Measurements from ENCODE around the gene APEX1. TPM values are rescaled to one million over a fixed set of nuclear protein-coding genes. Genes with fewer than 3 reads are reported as not detected.
"Not testable (repeated sequence)": the region's sequence is repeated elsewhere in the genome, so short reads cannot be mapped to it uniquely, and the experiment has no call there.

The APEX1 gene
- total RNA-seq, 1 experiment from 2014 or later = 106 TPM

GRCh38 chr14:20452831-20453230 lies 2.2 kb upstream of the APEX1 start:
- H3K36me3 ChIP-seq (replicated peaks; ENCODE audit: control insufficient read depth, insufficient read depth, low read length) = peaks cover 34% of the 10 kb centered on the region
- not testable (repeated sequence) for H3K4me3 ChIP-seq (ENCODE audit: insufficient read depth, low read depth, low read length); DNase-seq; H3K27me3 ChIP-seq (ENCODE audit: control insufficient read depth, insufficient read depth, low read length)

- Histone ChIP-seq H3K36me3 (replicated peaks; ENCODE audit: control insufficient read depth, insufficient read depth, low read length) (peaks cover 32% of the 10 kb centered on the region), H3K27me3 (ENCODE audit: control insufficient read depth, insufficient read depth, low read length) (no peaks in the 10 kb centered on the region)
- DNase-seq = peak; percentile 65
These were observed 602 bp downstream of the APEX1 start for GRCh38 chr14:20455355-20456300.

GRCh38 chr14:20456971-20457370 lies 1.9 kb downstream of the APEX1 start:
- no peak for DNase-seq
- Histone ChIP-seq H3K36me3 (replicated peaks; ENCODE audit: control insufficient read depth, insufficient read depth, low read length) (peaks cover 30% of the 10 kb centered on the region), H3K4me3 (ENCODE audit: insufficient read depth, low read depth, low read length) (no peak overlapping the region), H3K27me3 (ENCODE audit: control insufficient read depth, insufficient read depth, low read length) (no peaks in the 10 kb centered on the region)

More at GRCh38 chr14:20455355-20456300, 602 bp downstream of the APEX1 start:
- peak overlapping the region; percentile 77 for H3K4me3 ChIP-seq (ENCODE audit: insufficient read depth, low read depth, low read length)

- no peak for DNase-seq
- peaks cover 27% of the 10 kb centered on the region for H3K36me3 ChIP-seq (replicated peaks; ENCODE audit: control insufficient read depth, insufficient read depth, low read length)
These were observed 3.2 kb downstream of the APEX1 start for GRCh38 chr14:20458031-20458789.

GRCh38 chr14:20460458-20461224 lies 5.6 kb downstream of the APEX1 start:
- no peaks in the 10 kb centered on the region for H3K27me3 ChIP-seq (ENCODE audit: control insufficient read depth, insufficient read depth, low read length)
- DNase-seq = peak; percentile 85
- H3K36me3 ChIP-seq (replicated peaks; ENCODE audit: control insufficient read depth, insufficient read depth, low read length) = peaks cover 27% of the 10 kb centered on the region
- peak overlapping the region; percentile 65 for H3K4me3 ChIP-seq (ENCODE audit: insufficient read depth, low read depth, low read length)

More at GRCh38 chr14:20458031-20458789, 3.2 kb downstream of the APEX1 start:
- H3K27me3 ChIP-seq (ENCODE audit: control insufficient read depth, insufficient read depth, low read length) = no peaks in the 10 kb centered on the region
- H3K4me3 ChIP-seq (ENCODE audit: insufficient read depth, low read depth, low read length) = no peak overlapping the region

GRCh38 chr14:20461225-20462141 lies 6.5 kb downstream of the APEX1 start, which contains the start of gene PIP4P1:
TSS of gene PIP4P1 (minus strand) at chr14:20461434. CDS start at chr14:20461325, 109 bp downstream.
- peak; percentile 94 for DNase-seq
- Histone ChIP-seq H3K27me3 (ENCODE audit: control insufficient read depth, insufficient read depth, low read length) (no peaks in the 10 kb centered on the region), H3K4me3 (ENCODE audit: insufficient read depth, low read depth, low read length) (peak within 1 kb of the TSS; percentile 65), H3K36me3 (replicated peaks; ENCODE audit: control insufficient read depth, insufficient read depth, low read length) (peaks cover 26% of the 10 kb centered on the region)

GRCh38 chr14:20468764-20469241 lies 13.8 kb downstream of the APEX1 start:
- DNase-seq = no peak
- H3K36me3 ChIP-seq (replicated peaks; ENCODE audit: control insufficient read depth, insufficient read depth, low read length) = peaks cover 8% of the 10 kb centered on the region
- no peaks in the 10 kb centered on the region for H3K27me3 ChIP-seq (ENCODE audit: control insufficient read depth, insufficient read depth, low read length)
- peak overlapping the region; percentile 94 for H3K4me3 ChIP-seq (ENCODE audit: insufficient read depth, low read depth, low read length)

GRCh38 chr14:20469242-20469889 lies 14.3 kb downstream of the APEX1 start, which contains the start of gene PNP:
TSS of gene PNP (plus strand) at chr14:20469406. CDS start at chr14:20469525, 119 bp downstream.
- Histone ChIP-seq H3K36me3 (replicated peaks; ENCODE audit: control insufficient read depth, insufficient read depth, low read length) (peaks cover 10% of the 10 kb centered on the region), H3K27me3 (ENCODE audit: control insufficient read depth, insufficient read depth, low read length) (no peaks in the 10 kb centered on the region), H3K4me3 (ENCODE audit: insufficient read depth, low read depth, low read length) (peak within 1 kb of the TSS; percentile 94)
- peak; percentile 96 for DNase-seq

- no peaks in the 10 kb centered on the region for H3K27me3 ChIP-seq (ENCODE audit: control insufficient read depth, insufficient read depth, low read length)
- peak; percentile 42 for DNase-seq
- H3K4me3 ChIP-seq (ENCODE audit: insufficient read depth, low read depth, low read length) = peak overlapping the region; percentile 94
- peaks cover 14% of the 10 kb centered on the region for H3K36me3 ChIP-seq (replicated peaks; ENCODE audit: control insufficient read depth, insufficient read depth, low read length)
These were observed 15.0 kb downstream of the APEX1 start for GRCh38 chr14:20469890-20470602.

GRCh38 chr14:20470603-20470901 lies 15.5 kb downstream of the APEX1 start:
- DNase-seq = peak; percentile 36
- Histone ChIP-seq H3K4me3 (ENCODE audit: insufficient read depth, low read depth, low read length) (peak overlapping the region; percentile 94), H3K36me3 (replicated peaks; ENCODE audit: control insufficient read depth, insufficient read depth, low read length) (peaks cover 17% of the 10 kb centered on the region), H3K27me3 (ENCODE audit: control insufficient read depth, insufficient read depth, low read length) (no peaks in the 10 kb centered on the region)

- Histone ChIP-seq H3K4me3 (ENCODE audit: insufficient read depth, low read depth, low read length) (no peak overlapping the region), H3K36me3 (replicated peaks; ENCODE audit: control insufficient read depth, insufficient read depth, low read length) (peaks cover 30% of the 10 kb centered on the region), H3K27me3 (ENCODE audit: control insufficient read depth, insufficient read depth, low read length) (no peaks in the 10 kb centered on the region)
- no peak for DNase-seq
These were observed 17.6 kb downstream of the APEX1 start for GRCh38 chr14:20472536-20473169.

GRCh38 chr14:20476776-20477175 lies 21.8 kb downstream of the APEX1 start:
- no peak overlapping the region for H3K4me3 ChIP-seq (ENCODE audit: insufficient read depth, low read depth, low read length)
- no peaks in the 10 kb centered on the region for H3K27me3 ChIP-seq (ENCODE audit: control insufficient read depth, insufficient read depth, low read length)
- peaks cover 32% of the 10 kb centered on the region for H3K36me3 ChIP-seq (replicated peaks; ENCODE audit: control insufficient read depth, insufficient read depth, low read length)
- DNase-seq = no peak

All from H7 (cell line).